ENCODE data around the gene AMPD3.

DNA sequence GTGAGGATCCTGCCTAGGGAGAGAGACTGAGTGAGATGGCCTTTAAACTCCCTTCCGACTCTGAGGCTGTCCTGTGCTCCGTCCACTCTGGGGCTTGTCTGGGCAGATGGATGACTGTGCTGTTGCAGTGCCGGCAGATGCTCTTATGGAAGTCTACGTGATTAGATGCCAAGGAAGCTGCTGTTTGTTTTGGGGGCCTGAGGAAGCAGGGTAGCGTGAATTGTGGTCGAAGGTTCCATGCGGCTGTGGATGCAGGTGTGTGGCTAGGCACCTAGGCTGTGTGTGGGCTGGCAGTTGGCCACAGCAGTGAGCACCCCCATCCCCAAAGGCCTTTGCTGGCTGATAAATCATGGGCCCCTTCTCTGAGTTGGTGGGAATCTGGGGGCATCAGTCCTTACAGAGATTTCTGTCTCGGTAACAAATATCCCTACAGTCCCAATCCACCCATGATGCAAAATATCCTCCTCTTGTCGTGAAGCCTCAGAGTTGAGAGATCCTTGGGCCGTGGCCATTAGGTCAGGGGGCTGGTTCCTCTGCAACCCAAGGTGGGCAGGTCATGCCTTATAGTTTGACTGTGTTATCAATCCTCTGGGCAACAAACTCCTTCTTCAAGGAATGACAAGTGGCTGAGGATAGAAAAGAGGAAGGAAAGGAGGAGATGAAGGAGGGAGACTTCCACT, 31.2 kb downstream of the AMPD3 start:
- TF ChIP-seq, protein P1, sequence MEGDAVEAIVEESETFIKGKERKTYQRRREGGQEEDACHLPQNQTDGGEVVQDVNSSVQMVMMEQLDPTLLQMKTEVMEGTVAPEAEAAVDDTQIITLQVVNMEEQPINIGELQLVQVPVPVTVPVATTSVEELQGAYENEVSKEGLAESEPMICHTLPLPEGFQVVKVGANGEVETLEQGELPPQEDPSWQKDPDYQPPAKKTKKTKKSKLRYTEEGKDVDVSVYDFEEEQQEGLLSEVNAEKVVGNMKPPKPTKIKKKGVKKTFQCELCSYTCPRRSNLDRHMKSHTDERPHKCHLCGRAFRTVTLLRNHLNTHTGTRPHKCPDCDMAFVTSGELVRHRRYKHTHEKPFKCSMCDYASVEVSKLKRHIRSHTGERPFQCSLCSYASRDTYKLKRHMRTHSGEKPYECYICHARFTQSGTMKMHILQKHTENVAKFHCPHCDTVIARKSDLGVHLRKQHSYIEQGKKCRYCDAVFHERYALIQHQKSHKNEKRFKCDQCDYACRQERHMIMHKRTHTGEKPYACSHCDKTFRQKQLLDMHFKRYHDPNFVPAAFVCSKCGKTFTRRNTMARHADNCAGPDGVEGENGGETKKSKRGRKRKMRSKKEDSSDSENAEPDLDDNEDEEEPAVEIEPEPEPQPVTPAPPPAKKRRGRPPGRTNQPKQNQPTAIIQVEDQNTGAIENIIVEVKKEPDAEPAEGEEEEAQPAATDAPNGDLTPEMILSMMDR (optimal IDR thresholded peaks at IDR 0.05 in 1 of 3, IDR thresholded peaks at IDR 0.05 in 1 of 3, conservative IDR thresholded peaks at IDR 0.05 in 1 of 3; ENCODE audit: extremely low read depth in 1 of 3, insufficient read depth in 2 of 3, low read length in 3 of 3) = no peak
- no peak for TF ChIP-seq EZH2 (IDR thresholded peaks at IDR 0.05; ENCODE audit: low read length)

Measured in keratinocyte (primary cell).